HCT116 (cell line): Measurements from ENCODE around the gene SSBP1. TPM values are rescaled to one million over a fixed set of nuclear protein-coding genes. Genes with fewer than 3 reads are reported as not detected.

Experiments used
- ATAC-seq: fragments of 200-7000 bp; cut with Tn5 transposase; 2 replicates; pipeline ENCODE4 v1.9.1; 2020; ENCODE audit warnings: mild to moderate bottlenecking, moderate library complexity
- BruUV-seq: library from RNA; stranded (reverse); fragments of 400-500 nt; replicated peaks from 2 replicates; lab custom pipeline; 2021; lab: Mats Ljungman, UMichigan
- CTCF ChIA-PET: fragments of 300-600 bp; sonication (Branson Sonifier 250); formaldehyde crosslinking; loops from one replicate; lab custom pipeline; 2021; ENCODE audit warnings: antibody characterized with exemption; lab: Charles Lee
- POLR2A ChIA-PET: fragments of 300-600, 350-600 bp; sonication (Branson Sonifier 250); formaldehyde crosslinking; loops from one replicate; lab custom pipeline; 2021; ENCODE audit warnings: antibody characterized with exemption; lab: Charles Lee
- RAD21 ChIA-PET, 2 experiments: fragments of 300-600 bp; sonication (Branson Sonifier 250); formaldehyde crosslinking; loops; one replicate each; lab custom pipeline; 2023; ENCODE audit warnings: low total read pairs in 2 of 2; ENCODE audit not compliant: uncharacterized antibody in 2 of 2, unreplicated experiment in 2 of 2, low non-redundant PET in 1 of 2; lab: Charles Lee
- DNase-seq: peaks from one replicate; pipeline ENCODE4 v3.0.0-alpha.2; 2010; ENCODE audit warnings: low read depth, low spot score
- H2AFZ ChIP-seq: fragments of 200-600 bp; shearing (Covaris generic), sonication (generic); 2 replicates; pipeline ENCODE4 v1.6.1; 2017; ENCODE audit warnings: low read depth, mixed run types, mixed read lengths, antibody characterized with exemption, low read length; ENCODE audit not compliant: poor library complexity, severe bottlenecking
- H3K27ac ChIP-seq: 2 replicates; pipeline ENCODE4 v1.5.1; 2012; ENCODE audit warnings: low read depth, low read length
- H3K27me3 ChIP-seq: fragments of 200-600 bp; sonication (generic); 2 replicates; pipeline ENCODE4 v1.6.1; 2016; ENCODE audit warnings: mixed run types, low read length, mixed read lengths; ENCODE audit not compliant: insufficient read depth
- H3K36me3 ChIP-seq, 2 experiments: fragments of 200-500 bp in 1 of 2; fragments of 200-600 bp in 1 of 2; sonication (Bioruptor generic) in 1 of 2; sonication (generic) in 1 of 2; 2 replicates each; pipeline versions ENCODE4 v1.5.1 to v1.6.1; 2014 to 2016; ENCODE audit warnings: low read length in 2 of 2, inconsistent platforms in 1 of 2, mixed read lengths in 1 of 2, mixed run types in 1 of 2; ENCODE audit not compliant: insufficient read depth in 2 of 2, control insufficient read depth in 1 of 2
- H3K4me1 ChIP-seq, 2 experiments: fragments of 200-600 bp in 1 of 2; sonication (generic) in 1 of 2; 2 replicates each; pipeline versions ENCODE4 v1.5.1 to v1.6.1; 2012 to 2017; ENCODE audit warnings: low read length in 2 of 2, inconsistent platforms in 1 of 2, mild to moderate bottlenecking in 1 of 2, mixed read lengths in 1 of 2, mixed run types in 1 of 2, moderate library complexity in 1 of 2; ENCODE audit not compliant: insufficient read depth in 2 of 2, control insufficient read depth in 1 of 2
- H3K4me2 ChIP-seq: fragments of 200-600 bp; sonication (generic); 2 replicates; pipeline ENCODE4 v1.6.1; 2017; ENCODE audit warnings: mixed run types, low read length, mixed read lengths
- H3K4me3 ChIP-seq, 2 experiments: fragments of 200-600 bp in 1 of 2; sonication (generic) in 1 of 2; replicated peaks in 1 of 2; 2 replicates each; pipeline ENCODE4 v1.5.1; 2011 to 2016; ENCODE audit warnings: low read length in 2 of 2, control low read depth in 1 of 2, low read depth in 1 of 2, mild to moderate bottlenecking in 1 of 2, mixed read lengths in 1 of 2, mixed run types in 1 of 2
- H3K79me2 ChIP-seq: fragments of 200-600 bp; sonication (generic); 2 replicates; pipeline ENCODE4 v1.6.1; 2017; ENCODE audit warnings: mild to moderate bottlenecking, mixed run types, low read length, moderate library complexity, mixed read lengths; ENCODE audit not compliant: insufficient read depth
- H3K9ac ChIP-seq: fragments of 200-600 bp; sonication (generic); 2 replicates; pipeline ENCODE4 v1.6.1; 2016; ENCODE audit warnings: low read length, mixed read lengths
- H3K9me2 ChIP-seq: fragments of 200-600 bp; sonication (generic), shearing (Covaris generic); 2 replicates; pipeline ENCODE4 v1.6.1; 2017; ENCODE audit warnings: mixed run types, mild to moderate bottlenecking, moderate library complexity; ENCODE audit not compliant: insufficient read depth
- H3K9me3 ChIP-seq, 2 experiments: fragments of 200-500 bp in 1 of 2; fragments of 200-600 bp in 1 of 2; sonication (Bioruptor generic) in 1 of 2; sonication (generic) in 1 of 2; 2 replicates each; pipeline ENCODE4 v1.6.1; 2014 to 2017; ENCODE audit warnings: low read length in 2 of 2, mixed read lengths in 2 of 2, inconsistent platforms in 1 of 2, low read depth in 1 of 2, mild to moderate bottlenecking in 1 of 2, mixed run types in 1 of 2, moderate library complexity in 1 of 2; ENCODE audit not compliant: control insufficient read depth in 1 of 2, insufficient read depth in 1 of 2
- H4K20me1 ChIP-seq: fragments of 200-600 bp; sonication (generic), shearing (Covaris generic); 2 replicates; pipeline ENCODE4 v1.6.1; 2017; ENCODE audit warnings: mixed run types, mild to moderate bottlenecking, moderate library complexity; ENCODE audit not compliant: insufficient read depth
- CBX3 ChIP-seq: IDR thresholded peaks from 2 replicates; pipeline ENCODE4 v1.6.1; 2012; ENCODE audit warnings: low read depth
- EGR1 ChIP-seq: IDR thresholded peaks from 2 replicates; pipeline ENCODE4 v1.6.1; 2012; ENCODE audit warnings: low read depth
- ELF1 ChIP-seq: IDR thresholded peaks from 2 replicates; pipeline ENCODE4 v1.6.1; 2012; ENCODE audit warnings: low read depth, borderline replicate concordance
- EZH2 ChIP-seq: fragments of 200-600 bp; sonication (generic); IDR thresholded peaks from 2 replicates; pipeline ENCODE4 v1.6.1; 2017; ENCODE audit warnings: antibody characterized with exemption, mixed run types
- FOSL1 ChIP-seq: IDR thresholded peaks from 2 replicates; pipeline ENCODE4 v1.6.1; 2012; ENCODE audit warnings: low read depth
- POLR2AphosphoS5 ChIP-seq: IDR thresholded peaks from 2 replicates; pipeline ENCODE4 v1.6.1; 2011; ENCODE audit warnings: mild to moderate bottlenecking, low read depth, low read length, moderate library complexity
- RAD21 ChIP-seq: IDR thresholded peaks from 2 replicates; pipeline ENCODE4 v1.6.1; 2012; ENCODE audit warnings: low read depth, mild to moderate bottlenecking
- SIN3A ChIP-seq: IDR thresholded peaks from 2 replicates; pipeline ENCODE4 v1.6.1; 2012; ENCODE audit warnings: low read depth
- SP1 ChIP-seq: IDR thresholded peaks from 2 replicates; pipeline ENCODE4 v1.6.1; 2012; ENCODE audit warnings: low read depth
- SRF ChIP-seq: IDR thresholded peaks from 2 replicates; pipeline ENCODE4 v1.6.1; 2012; ENCODE audit warnings: low read depth
- TCF7L2 ChIP-seq: IDR thresholded peaks from 2 replicates; pipeline ENCODE4 v1.7.0; 2011; ENCODE audit warnings: borderline replicate concordance, inconsistent platforms; ENCODE audit not compliant: insufficient read depth, insufficient read length; ENCODE audit errors: extremely low read depth
- YY1 ChIP-seq: IDR thresholded peaks from 2 replicates; pipeline ENCODE4 v1.6.1; 2011; ENCODE audit warnings: low read length, low read depth, moderate library complexity, mild to moderate bottlenecking; ENCODE audit not compliant: insufficient replicate concordance; ENCODE audit errors: extremely low read depth
- ZNF274 ChIP-seq: fragments of 200-500 bp; sonication (Bioruptor generic); IDR thresholded peaks from 2 replicates; pipeline ENCODE4 v1.6.1; 2014; ENCODE audit warnings: mild to moderate bottlenecking, low read depth, low read length, inconsistent platforms
- intact Hi-C: fragments of 100-400 bp; cut with micrococcal nuclease; formaldehyde crosslinking; loops from 2 replicates; pipeline ENCODE4 v1.10.0; 2022
- total RNA-seq: library from RNA; stranded (reverse); gene quantifications from one replicate; pipeline ENCODE4 v1.2.1, GENCODE V29; 2021; ENCODE audit not compliant: unreplicated experiment
- TF ChIP-seq, protein P1 (sequence below): IDR thresholded peaks from 2 replicates; pipeline ENCODE4 v1.6.1; 2012; ENCODE audit warnings: low read depth

SSBP1 gene
- total RNA-seq, 1 experiment from 2014 or later: 171 TPM

DNA sequence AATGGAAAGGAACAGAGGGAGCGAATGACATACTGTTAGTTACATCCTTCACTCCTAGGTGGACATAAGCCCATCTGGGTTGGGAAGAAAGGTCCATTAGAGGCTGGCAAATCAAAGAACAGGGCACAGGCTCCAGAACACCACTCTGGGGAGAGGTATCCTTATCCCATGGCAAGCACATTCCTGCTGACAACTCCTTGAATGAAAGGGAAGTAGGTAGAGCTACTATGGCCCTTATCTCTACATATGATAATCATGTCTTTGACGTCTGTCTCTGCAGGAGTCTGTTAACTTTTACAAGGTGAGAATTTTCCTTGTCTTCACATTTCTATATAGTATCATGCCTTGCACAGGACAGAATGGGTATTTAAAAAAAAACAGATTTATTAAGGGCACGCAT, 46.6 kb upstream of the SSBP1 start:
- 0 out of 2 replicates have a peak, but pooled peaks cover under 1% of the 10 kb centered on the region for H3K79me2 ChIP-seq
- no peak overlapping the region for H3K4me2 ChIP-seq
- CTCF ChIA-PET: no interaction called here
- no peak overlapping the region for H2AFZ ChIP-seq
- no peaks in the 10 kb centered on the region for H4K20me1 ChIP-seq
- no peaks in the 10 kb centered on the region for H3K36me3 ChIP-seq
- no TSS peak for BruUV-seq
- TF ChIP-seq YY1: no peak
- TF ChIP-seq EGR1: no peak
- TF ChIP-seq FOSL1: no peak
- TF ChIP-seq EZH2: no peak
- TF ChIP-seq ELF1: no peak
- no peak for TF ChIP-seq TCF7L2
- no peak for TF ChIP-seq CBX3
- TF ChIP-seq POLR2AphosphoS5: no peak
- no peak for TF ChIP-seq RAD21
- TF ChIP-seq, all 23 proteins: peak for 0
- no peak overlapping the region for H3K4me3 ChIP-seq
- H3K27ac ChIP-seq: no peak overlapping the region
- ChIA-PET RAD21 (no interaction called here), POLR2A (no interaction called here)
- no peaks in the 10 kb centered on the region for H3K9me3 ChIP-seq
- no peaks in the 10 kb centered on the region for H3K9me2 ChIP-seq
- H3K27me3 ChIP-seq: no peaks in the 10 kb centered on the region
- DNase-seq (no peak), ATAC-seq (no peak)
- H3K9ac ChIP-seq: no peak overlapping the region
- H3K4me1 ChIP-seq: no peaks in the 10 kb centered on the region
- intact Hi-C loops: no loop called here

DNA sequence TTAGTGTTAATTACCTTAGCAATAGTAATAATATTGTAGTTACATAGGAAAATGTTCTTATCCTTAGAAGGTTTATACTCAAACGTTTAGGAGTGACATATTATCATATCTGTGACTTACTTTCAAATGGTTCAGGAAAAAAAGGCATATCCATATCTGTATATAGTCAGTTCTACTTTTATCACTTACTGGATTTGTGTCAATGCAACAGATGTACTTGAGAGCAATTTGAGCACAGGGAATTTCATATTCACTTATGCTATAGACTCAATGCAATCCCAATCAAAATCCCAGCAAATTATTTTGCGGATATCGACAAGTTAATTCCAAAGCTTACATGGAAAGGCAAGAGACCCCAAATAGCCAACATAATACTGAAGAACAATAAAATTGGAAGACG, 46.2 kb upstream of the SSBP1 start:
- H2AFZ ChIP-seq: no peak overlapping the region
- H3K79me2 ChIP-seq: 0 out of 2 replicates have a peak, but pooled peaks cover 3% of the 10 kb centered on the region
- H3K9me3 ChIP-seq: no peaks in the 10 kb centered on the region
- H3K27me3 ChIP-seq: no peaks in the 10 kb centered on the region
- CTCF ChIA-PET: no interaction called here
- peaks cover 0 to under 1% of the 10 kb centered on the region in 2 experiments; a peak in 1 of 4 replicates for H3K4me1 ChIP-seq
- H3K4me2 ChIP-seq: no peak overlapping the region
- H3K27ac ChIP-seq: no peak overlapping the region
- TF ChIP-seq, protein P1, sequence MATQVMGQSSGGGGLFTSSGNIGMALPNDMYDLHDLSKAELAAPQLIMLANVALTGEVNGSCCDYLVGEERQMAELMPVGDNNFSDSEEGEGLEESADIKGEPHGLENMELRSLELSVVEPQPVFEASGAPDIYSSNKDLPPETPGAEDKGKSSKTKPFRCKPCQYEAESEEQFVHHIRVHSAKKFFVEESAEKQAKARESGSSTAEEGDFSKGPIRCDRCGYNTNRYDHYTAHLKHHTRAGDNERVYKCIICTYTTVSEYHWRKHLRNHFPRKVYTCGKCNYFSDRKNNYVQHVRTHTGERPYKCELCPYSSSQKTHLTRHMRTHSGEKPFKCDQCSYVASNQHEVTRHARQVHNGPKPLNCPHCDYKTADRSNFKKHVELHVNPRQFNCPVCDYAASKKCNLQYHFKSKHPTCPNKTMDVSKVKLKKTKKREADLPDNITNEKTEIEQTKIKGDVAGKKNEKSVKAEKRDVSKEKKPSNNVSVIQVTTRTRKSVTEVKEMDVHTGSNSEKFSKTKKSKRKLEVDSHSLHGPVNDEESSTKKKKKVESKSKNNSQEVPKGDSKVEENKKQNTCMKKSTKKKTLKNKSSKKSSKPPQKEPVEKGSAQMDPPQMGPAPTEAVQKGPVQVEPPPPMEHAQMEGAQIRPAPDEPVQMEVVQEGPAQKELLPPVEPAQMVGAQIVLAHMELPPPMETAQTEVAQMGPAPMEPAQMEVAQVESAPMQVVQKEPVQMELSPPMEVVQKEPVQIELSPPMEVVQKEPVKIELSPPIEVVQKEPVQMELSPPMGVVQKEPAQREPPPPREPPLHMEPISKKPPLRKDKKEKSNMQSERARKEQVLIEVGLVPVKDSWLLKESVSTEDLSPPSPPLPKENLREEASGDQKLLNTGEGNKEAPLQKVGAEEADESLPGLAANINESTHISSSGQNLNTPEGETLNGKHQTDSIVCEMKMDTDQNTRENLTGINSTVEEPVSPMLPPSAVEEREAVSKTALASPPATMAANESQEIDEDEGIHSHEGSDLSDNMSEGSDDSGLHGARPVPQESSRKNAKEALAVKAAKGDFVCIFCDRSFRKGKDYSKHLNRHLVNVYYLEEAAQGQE: no peak
- TF ChIP-seq ZNF274 (no peak), SP1 (no peak), SIN3A (no peak), SRF (no peak)
- TF ChIP-seq, all 23 proteins: peak for 0
- ChIA-PET RAD21 (no interaction called here), POLR2A (no interaction called here)
- ATAC-seq: no peak
- no peaks in the 10 kb centered on the region for H3K36me3 ChIP-seq
- intact Hi-C loops: no loop called here
- DNase-seq: no peak
- H3K9ac ChIP-seq: no peak overlapping the region
- H3K9me2 ChIP-seq: no peaks in the 10 kb centered on the region
- no peak overlapping the region for H3K4me3 ChIP-seq
- no TSS peak for BruUV-seq
- no peaks in the 10 kb centered on the region for H4K20me1 ChIP-seq
